Measurements from ENCODE around the gene SNX8. TPM values are rescaled to one million over a fixed set of nuclear protein-coding genes. Genes with fewer than 3 reads are reported as not detected.

Gene SNX8
- polyA plus RNA-seq, 2 of the 4 experiments (the other 2 are of a cell fraction): 21.2 to 36.3 TPM

- no peak overlapping the region for H3K4me3 ChIP-seq
- H3K4me2 ChIP-seq: no peak overlapping the region
- ChIA-PET POLR2A (no interaction called here), CTCF (interaction anchor here (0.7 to 1.2 kb wide), 3 partner anchors 9 to 194 kb away, joined by 3 to 5 read pairs (median 3); no protein-coding TSS in a partner anchor)
- no peaks in the 10 kb centered on the region for H3K9me3 ChIP-seq
- TF ChIP-seq KDM5A (IDR thresholded peaks at IDR 0.05) (no peak), CBX8 (IDR thresholded peaks at IDR 0.05) (no peak), SREBF2 (IDR thresholded peaks at IDR 0.05) (no peak), HMGXB4 (CRISPR knock-in tag; IDR thresholded peaks at IDR 0.05; ENCODE audit: borderline replicate concordance) (no peak), SMC3 (IDR thresholded peaks at IDR 0.05) (no peak), TFCP2L1 (CRISPR knock-in tag; IDR thresholded peaks at IDR 0.05) (no peak), ZNF302 (CRISPR knock-in tag; IDR thresholded peaks at IDR 0.05) (no peak), HOXA7 (CRISPR knock-in tag; IDR thresholded peaks at IDR 0.05) (no peak), RCOR1 (IDR thresholded peaks at IDR 0.05; ENCODE audit: low read depth, low read length) (no peak), NPAS2 (CRISPR knock-in tag; IDR thresholded peaks at IDR 0.05; ENCODE audit: borderline replicate concordance) (no peak), RNF2 (IDR thresholded peaks at IDR 0.05; ENCODE audit: borderline replicate concordance, low read depth) (no peak), USF2 (IDR thresholded peaks at IDR 0.05) (no peak)
- ATAC-seq (no peak), FAIRE-seq (no peak), DNase-seq (ENCODE audit: low read depth in 1 of 2, low spot score in 1 of 2) (no peak)
- peaks cover 9% of the 10 kb centered on the region for H3K4me1 ChIP-seq
- 92% methylated on average over 38 of the region's 38 CpGs for WGBS (ENCODE audit: missing lambda C conversion rate)
- H3K27ac ChIP-seq: no peak overlapping the region
These were observed 57.1 kb downstream of the SNX8 start for GRCh38 chr7:2257046-2257551.

DNA sequence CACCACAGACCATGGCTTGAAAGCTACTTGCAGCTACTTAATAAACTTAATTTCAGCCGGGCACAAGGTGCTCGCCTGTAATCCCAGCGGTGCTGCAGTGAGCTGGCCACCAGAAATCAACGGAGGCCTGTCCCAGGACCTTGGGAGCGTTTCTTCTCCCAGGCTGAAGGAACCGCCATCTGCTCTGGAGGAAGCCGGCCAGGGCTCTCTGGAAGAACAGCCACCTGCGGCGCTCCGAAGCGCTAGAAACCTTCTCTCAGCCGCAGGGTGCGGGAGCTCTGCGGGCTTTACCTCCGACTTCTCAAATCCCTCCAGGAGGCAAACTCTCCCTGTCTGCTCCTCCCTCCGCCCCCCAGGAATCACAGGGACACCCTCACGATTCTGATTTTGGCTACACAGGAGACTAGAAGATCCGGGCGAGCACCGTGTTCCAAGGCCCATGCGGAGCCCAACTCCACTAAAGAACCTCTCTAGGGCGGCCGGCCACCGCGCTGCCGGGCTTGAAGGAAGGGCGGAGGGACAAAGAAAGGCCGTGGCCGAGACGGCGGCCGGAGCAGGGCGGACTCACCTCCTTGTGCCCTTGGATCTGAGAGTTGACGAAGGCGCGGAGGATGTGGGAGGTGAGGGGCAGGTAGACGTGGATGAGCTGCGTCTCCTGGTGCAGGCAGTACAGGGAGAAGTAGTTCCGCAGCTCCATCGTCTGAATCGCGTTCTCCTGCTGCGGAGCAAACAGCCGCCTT lies 57.8 kb downstream of the SNX8 start:
- no peaks in the 10 kb centered on the region for H3K9me3 ChIP-seq
- no peak for TF ChIP-seq EP300 (IDR thresholded peaks at IDR 0.05)
- TF ChIP-seq RCOR1 (IDR thresholded peaks at IDR 0.05; ENCODE audit: low read depth, low read length): no peak
- no peak for TF ChIP-seq SMC3 (IDR thresholded peaks at IDR 0.05)
- TF ChIP-seq CBX8 (IDR thresholded peaks at IDR 0.05): no peak
- no peak for TF ChIP-seq ATOH8 (CRISPR knock-in tag; IDR thresholded peaks at IDR 0.05; ENCODE audit: low read depth)
- TF ChIP-seq CHD2 (IDR thresholded peaks at IDR 0.05; ENCODE audit: low read length, partially characterized antibody): no peak
- TF ChIP-seq REST (IDR thresholded peaks at IDR 0.05): no peak
- no peak for TF ChIP-seq EHF (CRISPR knock-in tag; IDR thresholded peaks at IDR 0.05)
- no peak for TF ChIP-seq ZSCAN20 (CRISPR knock-in tag; IDR thresholded peaks at IDR 0.05)
- no peak for TF ChIP-seq NFE2L2 (conservative IDR thresholded peaks at IDR 0.05; ENCODE audit: low read length)
- TF ChIP-seq POLR2A (IDR thresholded peaks at IDR 0.05; ENCODE audit: low read length): no peak
- no peak for ATAC-seq
- ChIA-PET POLR2A (no interaction called here), CTCF (interaction anchor here (1.2 to 2.6 kb wide), 2 partner anchors 9 to 91 kb away, joined by 5 to 11 read pairs; no protein-coding TSS in a partner anchor)
- H3K4me2 ChIP-seq: no peak overlapping the region
- H3K4me3 ChIP-seq: no peak overlapping the region
- peaks cover 9% of the 10 kb centered on the region for H3K4me1 ChIP-seq
- 92% methylated on average over 44 of the region's 44 CpGs for WGBS (ENCODE audit: missing lambda C conversion rate)
- no peak for DNase-seq (ENCODE audit: low read depth in 1 of 2, low spot score in 1 of 2)
- FAIRE-seq: no peak
- H3K27ac ChIP-seq: no peak overlapping the region

All from A549 (cell line).